GM13976 (cell line): ENCODE results near the gene HMGCS2.

Experiments used
- DNase-seq: peaks from one replicate; pipeline ENCODE4 v3.0.0; 2012; ENCODE audit warnings: low spot score
- CTCF ChIP-seq: IDR thresholded peaks from 2 replicates; pipeline ENCODE4 v1.5.1; 2012; ENCODE audit warnings: borderline replicate concordance, mild to moderate bottlenecking; ENCODE audit not compliant: insufficient read depth; ENCODE audit errors: extremely low read depth, missing control alignments, control extremely low read depth
- in situ Hi-C: fragments of 300-500 bp; cut with MboI; formaldehyde crosslinking; loops from one replicate; pipeline ENCODE4 v1.12.0; 2022; ENCODE audit warnings: low sequenced_read_pairs, mixed read lengths, inconsistent platforms; ENCODE audit not compliant: unreplicated experiment

The HMGCS2 gene

GRCh38 chr1:119811985-119812557, 43.4 kb upstream of the HMGCS2 start:
- no peak for DNase-seq
- TF ChIP-seq CTCF = no peak
- in situ Hi-C loops = no loop called here

DNA sequence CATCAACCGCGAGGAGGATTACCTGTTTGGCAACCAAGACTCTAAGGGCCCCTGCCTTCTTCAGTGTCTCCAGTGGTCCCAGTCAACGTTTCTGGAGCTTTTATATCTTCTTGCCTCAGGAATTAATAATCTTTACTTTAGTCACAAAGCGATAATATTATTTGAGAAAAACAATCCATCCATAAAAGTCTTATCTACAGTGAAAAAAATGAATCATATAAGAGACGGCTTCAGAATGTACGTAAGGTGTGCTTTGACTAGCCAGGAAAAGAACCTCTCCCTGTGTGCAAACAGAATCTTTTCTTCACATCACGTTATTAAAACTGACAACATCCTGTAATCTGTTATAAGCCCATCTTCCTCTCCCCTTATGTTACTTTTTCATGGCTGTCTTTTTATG, 42.7 kb upstream of the HMGCS2 start, which contains the start of gene REG4:
TSS of gene REG4 (minus strand) at position 74 of the 400 bp plus-strand sequence. CDS start 2,691 bp downstream, outside the sequence.
- TF ChIP-seq CTCF = no peak
- in situ Hi-C loops = no loop called here
- DNase-seq = no peak

DNA sequence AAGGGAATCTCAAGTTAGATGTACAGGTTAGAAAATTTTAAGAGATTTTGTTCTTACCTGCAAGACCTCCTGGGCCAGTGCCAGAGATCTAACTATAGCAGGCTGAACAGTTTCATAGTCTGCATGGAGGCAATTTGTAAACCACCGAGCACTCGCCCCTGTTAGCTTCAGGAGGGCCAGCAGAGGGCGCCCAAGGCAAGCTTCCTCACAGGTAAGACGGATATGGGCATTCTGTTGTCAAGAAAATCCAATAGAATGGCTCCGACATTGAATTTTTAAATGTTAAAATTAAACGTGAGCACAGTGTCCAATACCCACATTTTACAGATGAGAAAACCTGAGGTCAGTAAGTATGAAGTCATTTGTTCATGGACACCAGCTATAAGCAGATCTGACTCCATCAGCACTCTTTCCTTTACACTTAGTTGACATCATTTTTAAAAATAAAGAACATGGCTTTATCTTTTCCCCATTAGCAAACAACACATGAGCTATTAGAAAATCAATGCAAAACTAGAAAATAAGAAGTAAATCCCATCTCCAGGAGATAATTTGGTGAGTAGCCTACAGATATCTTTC, 40.4 kb upstream of the HMGCS2 start:
- peak; percentile 80 for TF ChIP-seq CTCF
- in situ Hi-C loops = no loop called here
- peak; percentile 72 for DNase-seq

DNA sequence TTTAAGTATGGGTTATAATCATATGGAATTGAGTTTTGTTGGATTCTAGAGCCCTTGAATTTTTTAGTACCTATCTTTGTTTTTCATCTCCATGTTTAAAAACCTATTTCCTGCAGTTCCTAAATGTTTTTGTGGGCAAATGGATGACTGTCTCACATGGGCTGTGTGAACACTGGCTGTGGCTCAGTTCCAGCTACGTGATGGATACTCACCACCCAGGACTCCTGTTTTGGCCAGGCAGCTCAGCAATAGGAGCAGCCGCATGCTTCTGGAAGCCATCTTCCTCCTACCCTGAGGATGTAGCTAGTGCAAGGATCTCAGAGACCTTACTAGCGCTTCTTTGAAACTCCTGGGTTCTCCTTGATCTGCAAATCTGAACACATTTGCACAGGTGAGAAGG, 39.8 kb upstream of the HMGCS2 start:
- no peak for DNase-seq
- in situ Hi-C loops = no loop called here
- no peak for TF ChIP-seq CTCF

- TF ChIP-seq CTCF = no peak
- DNase-seq = no peak
- in situ Hi-C loops = no loop called here
These were observed 37.8 kb upstream of the HMGCS2 start for GRCh38 chr1:119806489-119806888.

DNA sequence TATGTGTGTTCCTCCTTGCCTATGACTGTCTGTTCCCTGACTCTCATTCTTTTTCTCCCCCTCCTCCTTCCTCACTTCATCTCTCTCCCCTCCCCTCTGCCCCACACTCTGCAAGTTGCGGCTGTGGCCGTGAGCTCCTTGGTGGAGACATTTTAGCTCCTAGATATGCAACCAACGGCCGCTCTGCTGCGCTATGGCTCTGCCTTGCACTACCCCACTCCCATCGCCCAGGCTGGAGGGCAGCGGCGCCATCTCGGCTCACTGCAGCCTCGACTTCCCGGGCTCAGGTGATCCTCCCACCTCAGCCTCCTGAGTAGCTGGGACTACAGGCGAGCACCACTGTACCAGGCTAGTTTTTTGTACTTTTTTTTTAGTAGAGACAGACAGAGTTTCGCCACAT, 37.0 kb upstream of the HMGCS2 start:
- in situ Hi-C loops = no loop called here
- no peak for TF ChIP-seq CTCF

More for the DNA sequence above, 37.0 kb upstream of the HMGCS2 start:
- DNase-seq = no peak
